Lower leg skin (tissue), 3 donors: ENCODE results near the gene AATF.

Experiments
- POLR2A ChIP-seq, 2 donors: fragments of 450-650 bp; IDR thresholded peaks; one replicate each; pipeline ENCODE4 v1.6.1; 2016 to 2017; ENCODE audit warnings: antibody characterized with exemption in 2 of 2, mild to moderate bottlenecking in 1 of 2, moderate library complexity in 1 of 2
- TF ChIP-seq, protein P1 (sequence below), 3 donors: fragments of 450-650 bp; IDR thresholded peaks; one replicate each; pipeline ENCODE4 v1.5.1; 2016; ENCODE audit warnings: antibody characterized with exemption in 3 of 3, mild to moderate bottlenecking in 3 of 3, moderate library complexity in 2 of 3

DNA sequence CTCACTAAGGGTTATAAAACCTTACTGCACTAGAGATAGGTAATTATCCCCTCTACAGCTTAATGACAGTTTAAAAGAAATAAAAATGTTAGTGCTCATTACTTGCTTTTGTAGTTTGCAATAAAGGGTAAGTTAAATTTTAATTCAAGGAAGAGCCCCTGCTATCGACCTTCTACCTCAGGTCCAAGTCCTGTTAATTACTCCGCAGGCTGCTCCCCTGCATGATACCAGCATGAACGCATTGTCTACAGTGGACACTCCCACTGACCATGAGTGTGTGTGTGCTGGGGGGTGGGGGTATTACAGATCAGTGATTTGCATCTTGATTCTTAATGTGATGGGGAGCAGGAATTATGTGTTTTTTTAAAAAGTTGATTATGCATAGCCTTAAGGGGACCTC is 103.1 kb downstream of the AATF start:
- TF ChIP-seq POLR2A (IDR thresholded peaks at IDR 0.05) = no peak
- TF ChIP-seq, protein P1, sequence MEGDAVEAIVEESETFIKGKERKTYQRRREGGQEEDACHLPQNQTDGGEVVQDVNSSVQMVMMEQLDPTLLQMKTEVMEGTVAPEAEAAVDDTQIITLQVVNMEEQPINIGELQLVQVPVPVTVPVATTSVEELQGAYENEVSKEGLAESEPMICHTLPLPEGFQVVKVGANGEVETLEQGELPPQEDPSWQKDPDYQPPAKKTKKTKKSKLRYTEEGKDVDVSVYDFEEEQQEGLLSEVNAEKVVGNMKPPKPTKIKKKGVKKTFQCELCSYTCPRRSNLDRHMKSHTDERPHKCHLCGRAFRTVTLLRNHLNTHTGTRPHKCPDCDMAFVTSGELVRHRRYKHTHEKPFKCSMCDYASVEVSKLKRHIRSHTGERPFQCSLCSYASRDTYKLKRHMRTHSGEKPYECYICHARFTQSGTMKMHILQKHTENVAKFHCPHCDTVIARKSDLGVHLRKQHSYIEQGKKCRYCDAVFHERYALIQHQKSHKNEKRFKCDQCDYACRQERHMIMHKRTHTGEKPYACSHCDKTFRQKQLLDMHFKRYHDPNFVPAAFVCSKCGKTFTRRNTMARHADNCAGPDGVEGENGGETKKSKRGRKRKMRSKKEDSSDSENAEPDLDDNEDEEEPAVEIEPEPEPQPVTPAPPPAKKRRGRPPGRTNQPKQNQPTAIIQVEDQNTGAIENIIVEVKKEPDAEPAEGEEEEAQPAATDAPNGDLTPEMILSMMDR (IDR thresholded peaks at IDR 0.05) = no peak
